Type B pancreatic cell (in vitro differentiated cells): ENCODE data around the gene USH2A. TPM values are rescaled to one million over a fixed set of nuclear protein-coding genes. Genes with fewer than 3 reads are reported as not detected.
A peak's percentile ranks its signal among the peaks of the same experiment; 100 is the strongest.

Experiments used
- DNase-seq: peaks from one replicate; pipeline ENCODE4 v3.0.0; 2021; ENCODE audit warnings: mixed read lengths; ENCODE audit not compliant: unreplicated experiment; ENCODE audit errors: extremely low spot score
- H3K27ac Mint-ChIP-seq: 2 replicates; pipeline ENCODE4 v1.8.0; 2021; ENCODE audit warnings: mild to moderate bottlenecking, mixed read lengths
- H3K27me3 Mint-ChIP-seq: 2 replicates; pipeline ENCODE4 v1.8.0; 2021; ENCODE audit warnings: mixed read lengths
- H3K36me3 Mint-ChIP-seq: 2 replicates; pipeline ENCODE4 v1.8.0; 2021; ENCODE audit warnings: mixed read lengths
- H3K4me1 Mint-ChIP-seq: one replicate; pipeline ENCODE4 v1.8.0; 2021; ENCODE audit warnings: mixed read lengths; ENCODE audit not compliant: unreplicated experiment
- H3K4me3 Mint-ChIP-seq: 2 replicates; pipeline ENCODE4 v1.8.0; 2021; ENCODE audit warnings: mild to moderate bottlenecking, mixed read lengths
- H3K9me3 Mint-ChIP-seq: 2 replicates; pipeline ENCODE4 v1.8.0; 2021; ENCODE audit warnings: mixed read lengths
- CTCF ChIP-seq: fragments of 200-600 bp; sonication (generic); conservative IDR thresholded peaks from 2 replicates; pipeline ENCODE4 v1.5.0; 2021; ENCODE audit warnings: antibody characterized with exemption, mild to moderate bottlenecking
- total RNA-seq: library from RNA; stranded (reverse); gene quantifications from 2 replicates; pipeline ENCODE4 v1.2.1, GENCODE V29; 2021; ENCODE audit warnings: low replicate concordance

USH2A gene
- total RNA-seq, 1 donor from 2014 or later = 0.22 TPM

GRCh38 chr1:215623162-215623561 lies 800.1 kb downstream of the USH2A start:
- Mint-ChIP-seq H3K4me3 (no peak overlapping the region), H3K9me3 (no peaks in the 10 kb centered on the region), H3K27ac (no peak overlapping the region), H3K36me3 (peaks cover 21% of the 10 kb centered on the region), H3K27me3 (no peaks in the 10 kb centered on the region), H3K4me1 (no peaks in the 10 kb centered on the region)
- no peak for DNase-seq
- TF ChIP-seq CTCF = no peak

DNA sequence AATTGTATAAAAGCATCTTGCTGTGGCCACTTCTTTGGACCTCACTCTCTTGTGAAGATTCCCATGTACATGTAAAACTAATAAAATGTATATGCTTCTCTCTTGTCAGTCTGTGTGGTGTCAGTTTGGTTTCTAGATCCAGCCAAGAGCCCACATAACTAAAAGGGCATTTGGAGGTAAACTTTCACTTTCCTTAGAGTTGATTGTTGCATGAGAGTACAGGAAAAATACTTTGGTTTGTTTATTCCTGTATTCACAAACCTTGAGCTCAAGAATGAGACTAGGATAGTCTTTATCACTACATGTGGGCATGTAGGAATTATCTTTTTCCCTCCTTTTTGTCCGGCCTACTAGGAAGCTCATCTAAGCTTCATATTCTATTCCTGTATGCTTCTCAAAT lies 805.3 kb downstream of the USH2A start:
- TF ChIP-seq CTCF = no peak
- no peaks in the 10 kb centered on the region for H3K9me3 Mint-ChIP-seq
- H3K27me3 Mint-ChIP-seq = no peaks in the 10 kb centered on the region
- no peak for DNase-seq
- peaks cover 41% of the 10 kb centered on the region for H3K36me3 Mint-ChIP-seq
- H3K27ac Mint-ChIP-seq = no peak overlapping the region
- no peaks in the 10 kb centered on the region for H3K4me1 Mint-ChIP-seq
- no peak overlapping the region for H3K4me3 Mint-ChIP-seq

- no peak for TF ChIP-seq CTCF
- Mint-ChIP-seq H3K9me3 (no peaks in the 10 kb centered on the region), H3K4me1 (no peaks in the 10 kb centered on the region), H3K4me3 (no peak overlapping the region), H3K36me3 (peaks cover 42% of the 10 kb centered on the region), H3K27ac (no peak overlapping the region), H3K27me3 (no peaks in the 10 kb centered on the region)
- DNase-seq = no peak
These were observed 810.9 kb downstream of the USH2A start for GRCh38 chr1:215612391-215612790.

DNA sequence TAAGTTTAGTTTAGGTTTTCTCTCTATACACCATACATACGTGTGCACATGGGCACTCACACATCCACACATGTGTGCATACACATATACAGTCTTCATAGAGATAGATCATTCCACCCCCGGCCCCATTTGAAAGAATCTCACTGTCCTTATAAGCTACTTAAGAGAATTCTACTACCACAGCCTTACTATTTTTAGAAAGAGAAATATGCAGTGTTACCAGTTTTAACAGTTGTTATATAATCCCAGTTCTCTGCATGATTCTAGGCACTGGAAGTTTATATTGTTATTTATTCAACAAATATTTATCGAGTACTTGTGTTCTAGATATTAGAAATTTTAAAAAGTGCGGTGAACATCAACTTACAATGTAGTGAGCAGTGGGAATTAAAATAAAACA lies 814.6 kb downstream of the USH2A start:
- Mint-ChIP-seq H3K27ac (peak overlapping the region; percentile 30), H3K4me3 (peak overlapping the region; percentile 15), H3K4me1 (peaks cover 7% of the 10 kb centered on the region), H3K36me3 (peaks cover 41% of the 10 kb centered on the region), H3K9me3 (no peaks in the 10 kb centered on the region), H3K27me3 (no peaks in the 10 kb centered on the region)
- no peak for DNase-seq
- TF ChIP-seq CTCF = no peak

DNA sequence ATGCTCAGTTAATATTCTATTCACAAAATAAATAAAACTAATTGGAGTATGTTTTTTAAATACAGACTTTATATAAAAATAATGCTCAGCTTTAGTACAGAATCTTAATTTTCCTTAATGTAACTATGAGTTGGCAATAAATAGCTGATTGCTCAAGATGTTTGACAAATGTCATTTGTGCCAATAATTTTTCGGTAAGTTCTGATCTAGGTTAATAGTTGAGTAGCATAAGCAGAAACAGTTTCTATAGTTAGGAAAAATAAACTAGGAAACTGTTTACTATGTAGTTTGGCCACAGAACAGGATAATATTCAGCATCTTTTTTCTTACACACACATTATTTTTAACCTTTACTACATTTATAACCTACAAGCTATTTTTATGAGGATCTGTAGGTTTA lies 815.8 kb downstream of the USH2A start:
- no peak for TF ChIP-seq CTCF
- Mint-ChIP-seq H3K9me3 (no peaks in the 10 kb centered on the region), H3K27me3 (no peaks in the 10 kb centered on the region), H3K4me3 (no peak overlapping the region), H3K36me3 (peaks cover 35% of the 10 kb centered on the region), H3K27ac (no peak overlapping the region), H3K4me1 (peaks cover 7% of the 10 kb centered on the region)
- DNase-seq = no peak

DNA sequence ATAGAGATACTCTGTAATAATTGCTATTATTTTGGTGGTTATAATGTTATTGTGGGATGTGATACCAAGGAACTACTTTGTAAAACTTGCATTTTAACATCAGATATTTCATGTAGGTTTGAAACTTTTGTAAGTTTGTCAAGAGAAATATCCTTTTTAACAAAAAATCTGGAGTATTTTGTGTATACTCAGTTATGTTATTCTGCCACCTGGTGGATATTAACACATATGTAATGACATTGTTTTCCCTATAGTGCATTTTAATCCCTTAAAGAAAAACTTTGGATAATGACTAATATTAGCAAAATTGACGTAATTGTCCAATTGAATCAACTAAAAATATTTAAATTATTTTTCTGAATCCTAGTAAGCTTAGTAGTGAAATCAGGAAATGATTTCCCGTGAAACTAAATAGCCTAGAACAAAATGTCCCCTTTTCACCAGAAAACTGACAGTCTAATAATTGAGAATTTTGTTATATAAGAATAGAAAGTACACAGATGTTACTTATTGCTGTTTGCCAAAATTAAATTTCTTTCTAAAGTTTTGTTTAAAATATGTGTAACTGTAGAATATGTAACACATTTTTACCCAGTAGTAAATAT lies 816.6 kb downstream of the USH2A start:
- H3K27ac Mint-ChIP-seq = no peak overlapping the region
- DNase-seq = no peak
- peak overlapping the region; percentile 27 for H3K4me3 Mint-ChIP-seq
- no peaks in the 10 kb centered on the region for H3K9me3 Mint-ChIP-seq
- TF ChIP-seq CTCF = peak; percentile 77
- peaks cover 32% of the 10 kb centered on the region for H3K36me3 Mint-ChIP-seq
- H3K27me3 Mint-ChIP-seq = no peaks in the 10 kb centered on the region
- H3K4me1 Mint-ChIP-seq = peaks cover 7% of the 10 kb centered on the region
